Panc1 (cell line): ENCODE data around the gene KCNMA1. TPM values are rescaled to one million over a fixed set of nuclear protein-coding genes. Genes with fewer than 3 reads are reported as not detected.

Source experiments
- ATAC-seq: fragments of 200-7000 bp; cut with Tn5 transposase; 2 replicates; pipeline ENCODE4 v1.9.1; 2020; ENCODE audit warnings: mild to moderate bottlenecking, moderate library complexity
- BruUV-seq: library from RNA; stranded (reverse); fragments of 400-500 nt; replicated peaks from 2 replicates; lab custom pipeline; 2021; lab: Mats Ljungman, UMichigan
- CTCF ChIA-PET: fragments of 300-600 bp; sonication (Branson Sonifier 250); formaldehyde crosslinking; loops from one replicate; lab custom pipeline; 2022; ENCODE audit warnings: antibody characterized with exemption; lab: Charles Lee
- POLR2A ChIA-PET: fragments of 300-600 bp; sonication (Branson Sonifier 250); formaldehyde crosslinking; loops from one replicate; lab custom pipeline; 2022; ENCODE audit warnings: antibody characterized with exemption; lab: Charles Lee
- DNase-seq: peaks from one replicate; pipeline ENCODE4 v3.0.0-alpha.2; 2010; ENCODE audit warnings: low read depth, low spot score
- H3K27ac ChIP-seq: 2 replicates; pipeline ENCODE4 v1.5.1; 2011; ENCODE audit warnings: mild to moderate bottlenecking, low read length, inconsistent platforms
- H3K27me3 ChIP-seq: fragments of 200-500 bp; sonication (Bioruptor generic); 2 replicates; pipeline ENCODE4 v1.6.0; 2014; ENCODE audit warnings: low read length, inconsistent platforms; ENCODE audit not compliant: control insufficient read depth, insufficient read depth
- H3K36me3 ChIP-seq: fragments of 200-500 bp; sonication (Bioruptor generic); 2 replicates; pipeline ENCODE4 v1.5.1; 2014; ENCODE audit warnings: inconsistent platforms, mild to moderate bottlenecking, low read length, moderate library complexity; ENCODE audit not compliant: control insufficient read depth, insufficient read depth
- H3K4me1 ChIP-seq: 2 replicates; pipeline ENCODE4 v1.5.1; 2011; ENCODE audit warnings: inconsistent platforms, mild to moderate bottlenecking, low read length, moderate library complexity; ENCODE audit not compliant: control insufficient read depth, insufficient read depth
- H3K4me3 ChIP-seq, 2 experiments: 2 replicates each; pipeline ENCODE4 v1.5.1; 2011 to 2012; ENCODE audit warnings: low read depth in 2 of 2, low read length in 2 of 2, mild to moderate bottlenecking in 2 of 2, inconsistent platforms in 1 of 2, moderate library complexity in 1 of 2
- H3K9me3 ChIP-seq: fragments of 200-500 bp; sonication (Bioruptor generic); 2 replicates; pipeline ENCODE4 v1.5.1; 2014; ENCODE audit warnings: low read depth, mild to moderate bottlenecking, inconsistent platforms, low read length, moderate library complexity; ENCODE audit not compliant: control insufficient read depth, insufficient read depth
- POLR2AphosphoS5 ChIP-seq: IDR thresholded peaks from 2 replicates; pipeline ENCODE4 v1.6.1; 2012; ENCODE audit warnings: mild to moderate bottlenecking, low read depth, low read length, moderate library complexity
- SIN3A ChIP-seq: IDR thresholded peaks from 2 replicates; pipeline ENCODE4 v1.6.1; 2012; ENCODE audit warnings: low read depth, mild to moderate bottlenecking, low read length, moderate library complexity, borderline replicate concordance; ENCODE audit not compliant: insufficient read depth
- TCF7L2 ChIP-seq: IDR thresholded peaks from 2 replicates; pipeline ENCODE4 v1.6.1; 2011; ENCODE audit warnings: mild to moderate bottlenecking, low read depth, low read length, inconsistent platforms
- in situ Hi-C: cut with HindIII; loops from 2 replicates; pipeline ENCODE4 v1.10.0; 2016; ENCODE audit warnings: low sequenced_read_pairs, low pct_unique_long_range_greater_than_20kb
- intact Hi-C: fragments of 100-400 bp; cut with micrococcal nuclease; formaldehyde crosslinking; loops from one replicate; pipeline ENCODE4 v1.10.0; 2022; ENCODE audit not compliant: unreplicated experiment
- total RNA-seq: library from RNA; stranded (reverse); gene quantifications from one replicate; pipeline ENCODE4 v1.2.1, GENCODE V29; 2021; ENCODE audit not compliant: unreplicated experiment
- TF ChIP-seq, protein P1 (sequence below): fragments of 450-650 bp; IDR thresholded peaks from 2 replicates; pipeline ENCODE4 v1.5.1; 2017; ENCODE audit warnings: mild to moderate bottlenecking
- TF ChIP-seq, protein P2 (sequence below), 2 experiments: IDR thresholded peaks; 2 replicates each; pipeline ENCODE4 v1.6.1; 2011 to 2012; ENCODE audit warnings: low read depth in 2 of 2, control low read depth in 1 of 2, low read length in 1 of 2, mild to moderate bottlenecking in 1 of 2, moderate library complexity in 1 of 2; ENCODE audit not compliant: insufficient read depth in 1 of 2

The KCNMA1 gene
- total RNA-seq, 1 experiment from 2014 or later: 91.9 TPM

DNA sequence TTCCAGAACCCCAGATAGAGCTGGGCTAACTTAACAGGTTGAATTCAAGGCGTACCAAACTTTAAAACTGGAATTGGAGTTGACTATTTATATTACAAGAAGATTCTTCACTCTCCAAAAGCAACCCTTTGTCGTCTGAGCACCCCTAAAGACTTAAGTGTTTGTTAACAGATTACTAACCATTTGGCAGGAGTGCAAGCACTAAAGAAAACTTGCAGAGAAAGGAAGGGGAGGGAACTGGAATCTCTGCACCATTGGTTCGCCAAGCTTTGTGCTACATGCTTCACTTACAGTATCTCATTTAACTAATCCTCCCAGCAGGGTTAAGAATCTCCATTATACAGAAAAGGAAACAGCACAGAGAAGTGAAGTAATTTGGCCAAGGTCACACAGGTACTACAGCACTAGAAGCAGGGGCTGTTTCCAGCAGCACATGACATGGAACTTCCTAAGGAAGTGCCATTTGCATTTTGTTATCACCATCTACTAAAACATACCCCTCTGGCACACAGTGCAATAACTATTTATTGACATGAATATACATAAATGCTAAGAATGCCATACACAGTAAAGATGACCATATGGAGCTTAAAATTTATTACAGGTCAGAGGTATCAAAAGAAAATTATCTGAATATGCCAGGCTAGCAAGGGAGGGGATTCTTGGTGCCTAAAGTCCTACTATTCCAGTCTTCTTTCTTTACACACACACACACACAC, 201.2 kb downstream of the KCNMA1 start:
- Histone ChIP-seq H3K27me3 (no peaks in the 10 kb centered on the region), H3K27ac (no peak overlapping the region), H3K36me3 (no peaks in the 10 kb centered on the region), H3K4me3 (no peak overlapping the region), H3K4me1 (peaks cover under 1% of the 10 kb centered on the region), H3K9me3 (no peaks in the 10 kb centered on the region)
- TF ChIP-seq, protein P1, sequence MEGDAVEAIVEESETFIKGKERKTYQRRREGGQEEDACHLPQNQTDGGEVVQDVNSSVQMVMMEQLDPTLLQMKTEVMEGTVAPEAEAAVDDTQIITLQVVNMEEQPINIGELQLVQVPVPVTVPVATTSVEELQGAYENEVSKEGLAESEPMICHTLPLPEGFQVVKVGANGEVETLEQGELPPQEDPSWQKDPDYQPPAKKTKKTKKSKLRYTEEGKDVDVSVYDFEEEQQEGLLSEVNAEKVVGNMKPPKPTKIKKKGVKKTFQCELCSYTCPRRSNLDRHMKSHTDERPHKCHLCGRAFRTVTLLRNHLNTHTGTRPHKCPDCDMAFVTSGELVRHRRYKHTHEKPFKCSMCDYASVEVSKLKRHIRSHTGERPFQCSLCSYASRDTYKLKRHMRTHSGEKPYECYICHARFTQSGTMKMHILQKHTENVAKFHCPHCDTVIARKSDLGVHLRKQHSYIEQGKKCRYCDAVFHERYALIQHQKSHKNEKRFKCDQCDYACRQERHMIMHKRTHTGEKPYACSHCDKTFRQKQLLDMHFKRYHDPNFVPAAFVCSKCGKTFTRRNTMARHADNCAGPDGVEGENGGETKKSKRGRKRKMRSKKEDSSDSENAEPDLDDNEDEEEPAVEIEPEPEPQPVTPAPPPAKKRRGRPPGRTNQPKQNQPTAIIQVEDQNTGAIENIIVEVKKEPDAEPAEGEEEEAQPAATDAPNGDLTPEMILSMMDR: no peak
- TF ChIP-seq POLR2AphosphoS5: no peak
- TF ChIP-seq TCF7L2: no peak
- TF ChIP-seq SIN3A: no peak
- TF ChIP-seq, protein P2, sequence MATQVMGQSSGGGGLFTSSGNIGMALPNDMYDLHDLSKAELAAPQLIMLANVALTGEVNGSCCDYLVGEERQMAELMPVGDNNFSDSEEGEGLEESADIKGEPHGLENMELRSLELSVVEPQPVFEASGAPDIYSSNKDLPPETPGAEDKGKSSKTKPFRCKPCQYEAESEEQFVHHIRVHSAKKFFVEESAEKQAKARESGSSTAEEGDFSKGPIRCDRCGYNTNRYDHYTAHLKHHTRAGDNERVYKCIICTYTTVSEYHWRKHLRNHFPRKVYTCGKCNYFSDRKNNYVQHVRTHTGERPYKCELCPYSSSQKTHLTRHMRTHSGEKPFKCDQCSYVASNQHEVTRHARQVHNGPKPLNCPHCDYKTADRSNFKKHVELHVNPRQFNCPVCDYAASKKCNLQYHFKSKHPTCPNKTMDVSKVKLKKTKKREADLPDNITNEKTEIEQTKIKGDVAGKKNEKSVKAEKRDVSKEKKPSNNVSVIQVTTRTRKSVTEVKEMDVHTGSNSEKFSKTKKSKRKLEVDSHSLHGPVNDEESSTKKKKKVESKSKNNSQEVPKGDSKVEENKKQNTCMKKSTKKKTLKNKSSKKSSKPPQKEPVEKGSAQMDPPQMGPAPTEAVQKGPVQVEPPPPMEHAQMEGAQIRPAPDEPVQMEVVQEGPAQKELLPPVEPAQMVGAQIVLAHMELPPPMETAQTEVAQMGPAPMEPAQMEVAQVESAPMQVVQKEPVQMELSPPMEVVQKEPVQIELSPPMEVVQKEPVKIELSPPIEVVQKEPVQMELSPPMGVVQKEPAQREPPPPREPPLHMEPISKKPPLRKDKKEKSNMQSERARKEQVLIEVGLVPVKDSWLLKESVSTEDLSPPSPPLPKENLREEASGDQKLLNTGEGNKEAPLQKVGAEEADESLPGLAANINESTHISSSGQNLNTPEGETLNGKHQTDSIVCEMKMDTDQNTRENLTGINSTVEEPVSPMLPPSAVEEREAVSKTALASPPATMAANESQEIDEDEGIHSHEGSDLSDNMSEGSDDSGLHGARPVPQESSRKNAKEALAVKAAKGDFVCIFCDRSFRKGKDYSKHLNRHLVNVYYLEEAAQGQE (IDR thresholded peaks at IDR 0.05; ENCODE audit: insufficient read depth in 1 of 2, low read depth in 2 of 2, low read length in 1 of 2): no peak
- POLR2A ChIA-PET: no interaction called here
- BruUV-seq: no TSS peak
- intact Hi-C loops (no loop called here), in situ Hi-C loops (no loop called here)
- ATAC-seq (no peak), DNase-seq (no peak)
- CTCF ChIA-PET: no interaction called here

DNA sequence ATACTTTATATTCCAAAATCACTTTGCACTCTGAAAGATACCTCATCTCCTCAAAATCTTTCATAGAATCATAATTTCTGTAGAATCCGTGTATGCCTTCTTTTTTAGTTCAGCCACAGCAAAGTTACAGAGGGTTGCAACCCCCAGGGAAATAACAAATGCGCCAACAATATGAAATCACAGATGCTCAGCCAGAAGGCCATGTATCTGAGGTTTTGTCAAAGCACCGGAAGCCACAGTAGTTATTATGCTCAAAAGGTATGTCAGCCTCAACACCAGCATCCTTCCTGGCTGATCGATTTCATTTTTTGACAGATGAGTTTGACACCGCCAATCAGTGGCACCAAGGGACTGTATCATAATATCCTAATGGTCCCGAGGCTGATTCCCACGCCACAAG, 204.1 kb downstream of the KCNMA1 start:
- Histone ChIP-seq H3K4me1 (peaks cover 8% of the 10 kb centered on the region), H3K27ac (no peak overlapping the region), H3K4me3 (no peak overlapping the region), H3K9me3 (no peaks in the 10 kb centered on the region), H3K27me3 (no peaks in the 10 kb centered on the region), H3K36me3 (no peaks in the 10 kb centered on the region)
- DNase-seq: no peak
- intact Hi-C loops (no loop called here), in situ Hi-C loops (no loop called here)
- ChIA-PET POLR2A (no interaction called here), CTCF (no interaction called here)
- TF ChIP-seq, protein P1: no peak
- TF ChIP-seq TCF7L2: no peak
- no peak for TF ChIP-seq POLR2AphosphoS5
- TF ChIP-seq, protein P2 (IDR thresholded peaks at IDR 0.05; ENCODE audit: insufficient read depth in 1 of 2, low read depth in 2 of 2, low read length in 1 of 2): no peak
- no peak for TF ChIP-seq SIN3A
- BruUV-seq: no TSS peak
- ATAC-seq: no peak
